Activated CD4-positive, alpha-beta memory T cell treated with anti-CD3 and anti-CD28 coated beads, Interleukin-2, amount 10 ng/mL, durations not matched to agents 7 days and 5 days (primary cell): ENCODE measurements around the gene POLR2L. TPM values are rescaled to one million over a fixed set of nuclear protein-coding genes. Genes with fewer than 3 reads are reported as not detected.
A peak's percentile ranks its signal among the peaks of the same experiment; 100 is the strongest.

Experiments used
- CTCF ChIA-PET: fragments of 350-600 bp; sonication (Branson Sonifier 250); formaldehyde crosslinking; loops from one replicate; lab custom pipeline; 2021; ENCODE audit warnings: antibody characterized with exemption, inconsistent platforms; lab: Charles Lee
- POLR2A ChIA-PET: fragments of 350-600 bp; sonication (Branson Sonifier 250); formaldehyde crosslinking; loops from one replicate; lab custom pipeline; 2021; ENCODE audit warnings: antibody characterized with exemption; lab: Charles Lee
- DNase-seq: peaks from one replicate; pipeline ENCODE4 v3.0.0-alpha.2; 2020
- H3K27ac Mint-ChIP-seq: one replicate; pipeline ENCODE4 v1.8.0; 2021; ENCODE audit warnings: mild to moderate bottlenecking, mixed read lengths
- H3K27me3 Mint-ChIP-seq: one replicate; pipeline ENCODE4 v1.8.0; 2021; ENCODE audit warnings: mixed read lengths
- H3K36me3 Mint-ChIP-seq: one replicate; pipeline ENCODE4 v1.8.0; 2021; ENCODE audit warnings: low read depth, mixed read lengths
- H3K4me1 Mint-ChIP-seq: one replicate; pipeline ENCODE4 v1.8.0; 2021; ENCODE audit warnings: mixed read lengths
- H3K4me3 Mint-ChIP-seq: one replicate; pipeline ENCODE4 v1.8.0; 2021; ENCODE audit warnings: mild to moderate bottlenecking, mixed read lengths
- H3K9me3 Mint-ChIP-seq: one replicate; pipeline ENCODE4 v1.8.0; 2021; ENCODE audit warnings: mixed read lengths
- total RNA-seq, 2 experiments: library from RNA; stranded (reverse); gene quantifications; one replicate each; pipeline ENCODE4 v1.2.3, GENCODE V29; 2021

The POLR2L gene
- total RNA-seq = 10 to 100 TPM; 59.3 to 61.5 TPM

DNA sequence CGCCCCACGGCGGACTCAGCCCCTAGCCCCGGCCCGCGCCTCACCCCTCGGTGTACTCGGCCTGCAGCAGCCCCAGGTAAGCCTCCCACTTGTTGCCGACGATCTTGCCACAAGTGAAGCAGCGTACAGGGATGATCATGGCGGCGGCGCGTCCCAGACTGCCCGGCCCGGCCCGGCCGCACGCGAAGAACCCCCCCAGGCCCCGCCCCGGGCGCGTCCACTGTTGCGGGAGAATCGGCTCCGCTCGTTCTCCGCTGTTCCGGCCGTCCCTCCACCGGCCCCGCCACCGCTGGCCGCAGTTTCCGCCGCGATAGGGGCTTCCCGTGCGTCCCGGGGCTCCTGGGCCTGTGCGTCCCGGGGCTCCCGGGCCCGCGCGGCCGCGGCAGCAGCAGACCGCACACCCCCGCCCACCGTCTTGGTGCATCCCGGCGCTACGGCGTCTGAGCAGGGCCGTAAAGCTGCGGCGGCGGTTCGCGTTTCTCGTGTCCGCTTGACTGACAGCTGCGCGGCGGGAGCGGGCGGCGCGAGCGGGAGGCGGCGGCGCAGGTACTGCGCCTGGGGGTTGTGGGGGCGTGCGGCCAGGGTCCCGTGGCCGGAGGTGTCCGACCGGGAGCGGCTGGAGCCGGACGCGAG is at the start of gene POLR2L, which contains the start of gene TSPAN4:
Gene POLR2L, minus strand, starts transcription at position 160 of the 633 bp plus-strand sequence. Its CDS starts 21 bp downstream, at position 139.
Gene TSPAN4, plus strand, starts transcription at position 483 of the 633 bp plus-strand sequence. CDS start 7,453 bp downstream, outside the sequence.
- Mint-ChIP-seq H3K27ac (peak within 1 kb of the TSS; percentile 76), H3K4me3 (peak within 1 kb of the TSS; percentile 83), H3K9me3 (no peaks in the 10 kb centered on the region), H3K27me3 (no peaks in the 10 kb centered on the region), H3K4me1 (peaks cover 24% of the 10 kb centered on the region), H3K36me3 (peaks cover 16% of the 10 kb centered on the region)
- DNase-seq = peak; percentile 88
- ChIA-PET CTCF (interaction anchor here (1.2 to 1.4 kb wide), 3 partner anchors 12 to 86 kb away, joined by 3 to 4 read pairs (median 3); no protein-coding TSS in a partner anchor), POLR2A (interaction anchor here (0.6 to 5.2 kb wide), 16 partner anchors 9 to 274 kb away, joined by 3 to 45 read pairs (median 4); partner anchors contain the start of genes CD151, CRACR2B, GATD1 and PNPLA2)

DNA sequence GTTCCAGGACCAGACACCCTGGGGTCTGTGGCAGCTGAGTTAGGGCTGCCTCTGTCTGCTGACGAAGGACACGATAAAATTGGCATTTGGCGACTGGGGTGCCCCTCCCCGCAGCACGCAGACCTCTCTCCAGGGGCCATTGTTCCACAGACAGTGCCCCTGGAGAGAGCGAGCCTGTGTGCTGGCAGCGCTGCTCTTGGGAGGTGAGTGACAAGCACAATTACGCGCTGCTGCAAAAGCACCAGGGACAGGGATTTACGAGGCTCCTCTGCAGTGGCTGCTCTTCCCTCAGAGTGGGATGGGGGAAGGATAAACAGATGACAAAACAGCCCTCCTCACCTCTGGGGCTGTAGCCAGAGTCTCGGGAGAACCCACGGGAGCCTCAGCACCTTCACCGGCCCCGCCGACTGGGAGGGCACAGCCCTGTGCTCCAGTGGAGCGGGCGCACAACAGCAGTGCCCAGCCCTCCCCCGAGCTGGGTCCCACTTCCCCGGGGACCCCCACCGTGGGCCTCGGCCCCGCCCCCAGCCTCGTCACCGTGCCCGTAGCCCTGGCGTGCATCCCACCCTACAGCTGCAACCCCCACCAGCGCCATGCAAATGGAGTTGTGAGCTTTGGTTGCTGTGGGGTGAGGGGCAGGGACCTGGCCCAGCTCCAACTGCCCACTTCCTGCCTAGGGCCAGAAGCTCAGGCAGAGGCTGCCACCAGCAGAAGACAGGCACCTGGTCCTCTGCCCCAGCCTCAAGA is 48.6 kb upstream of the POLR2L start:
- Mint-ChIP-seq H3K27ac (no peak overlapping the region), H3K36me3 (no peaks in the 10 kb centered on the region), H3K27me3 (no peaks in the 10 kb centered on the region), H3K9me3 (no peaks in the 10 kb centered on the region), H3K4me1 (no peaks in the 10 kb centered on the region), H3K4me3 (no peak overlapping the region)
- ChIA-PET POLR2A (no interaction called here), CTCF (no interaction called here)
- no peak for DNase-seq

DNA sequence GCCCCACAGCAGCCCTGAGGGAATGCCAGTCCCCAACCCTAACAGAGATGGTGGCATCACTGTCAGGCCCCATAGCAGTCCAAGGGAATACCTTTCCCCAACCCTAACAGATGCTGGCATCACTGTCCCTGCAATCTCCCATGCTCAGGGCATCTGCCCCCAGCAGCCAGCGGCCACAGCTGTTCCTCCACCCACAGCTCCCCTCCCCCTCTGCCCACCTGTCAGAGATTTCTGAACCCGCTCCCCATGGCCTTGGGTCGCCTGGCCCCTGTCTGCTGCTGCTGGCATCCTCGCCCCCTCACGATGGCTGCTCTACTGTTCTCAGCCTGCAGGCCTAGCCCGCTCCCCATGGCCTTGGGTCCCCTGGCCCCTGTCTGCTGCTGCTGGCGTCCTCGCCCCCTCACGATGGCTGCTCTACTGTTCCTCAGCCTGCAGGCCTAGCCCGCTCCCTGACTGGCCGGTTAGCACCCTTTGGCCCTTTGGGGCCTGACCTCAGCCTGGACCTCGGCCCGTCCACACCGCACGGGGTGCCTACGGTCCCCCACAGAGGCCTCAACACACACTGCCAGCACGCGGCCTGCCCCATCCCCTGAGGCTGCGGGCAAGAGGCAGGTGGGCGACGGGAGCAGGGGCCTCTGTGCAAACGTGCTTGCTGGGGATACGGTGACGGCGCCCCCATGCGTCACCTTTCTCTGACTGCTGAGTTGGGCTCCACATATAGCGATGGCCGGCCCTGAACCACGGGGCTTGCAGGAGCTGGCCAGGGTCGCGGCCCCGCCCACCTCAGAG is 47.6 kb upstream of the POLR2L start:
- H3K9me3 Mint-ChIP-seq = no peaks in the 10 kb centered on the region
- no peaks in the 10 kb centered on the region for H3K4me1 Mint-ChIP-seq
- H3K27me3 Mint-ChIP-seq = no peaks in the 10 kb centered on the region
- H3K36me3 Mint-ChIP-seq = no peaks in the 10 kb centered on the region
- no peak overlapping the region for H3K27ac Mint-ChIP-seq
- ChIA-PET POLR2A (no interaction called here), CTCF (no interaction called here)
- no peak for DNase-seq
- no peak overlapping the region for H3K4me3 Mint-ChIP-seq

DNA sequence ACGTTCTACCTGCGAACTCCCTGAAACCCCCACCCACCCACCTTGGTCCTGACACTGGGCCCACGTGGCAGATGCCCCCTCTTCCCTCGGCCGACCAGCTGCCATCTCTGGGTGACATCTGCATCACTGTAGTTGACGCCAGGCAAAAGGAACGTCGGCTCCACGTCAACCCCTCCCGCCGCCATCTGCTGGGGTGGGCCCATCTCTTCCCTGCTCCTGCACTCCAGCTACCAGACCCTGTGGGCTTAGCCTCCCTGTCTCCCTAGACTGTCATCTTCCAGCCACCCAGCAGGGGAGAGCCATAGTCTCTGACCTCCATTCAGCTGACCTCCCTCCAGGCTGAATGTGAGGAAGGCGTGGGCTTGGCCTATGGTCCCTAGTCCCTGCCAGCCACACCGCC is 46.9 kb upstream of the POLR2L start:
- no peak for DNase-seq
- ChIA-PET CTCF (no interaction called here), POLR2A (no interaction called here)
- Mint-ChIP-seq H3K27me3 (no peaks in the 10 kb centered on the region), H3K36me3 (no peaks in the 10 kb centered on the region), H3K27ac (no peak overlapping the region), H3K4me1 (no peaks in the 10 kb centered on the region), H3K4me3 (no peak overlapping the region), H3K9me3 (no peaks in the 10 kb centered on the region)

DNA sequence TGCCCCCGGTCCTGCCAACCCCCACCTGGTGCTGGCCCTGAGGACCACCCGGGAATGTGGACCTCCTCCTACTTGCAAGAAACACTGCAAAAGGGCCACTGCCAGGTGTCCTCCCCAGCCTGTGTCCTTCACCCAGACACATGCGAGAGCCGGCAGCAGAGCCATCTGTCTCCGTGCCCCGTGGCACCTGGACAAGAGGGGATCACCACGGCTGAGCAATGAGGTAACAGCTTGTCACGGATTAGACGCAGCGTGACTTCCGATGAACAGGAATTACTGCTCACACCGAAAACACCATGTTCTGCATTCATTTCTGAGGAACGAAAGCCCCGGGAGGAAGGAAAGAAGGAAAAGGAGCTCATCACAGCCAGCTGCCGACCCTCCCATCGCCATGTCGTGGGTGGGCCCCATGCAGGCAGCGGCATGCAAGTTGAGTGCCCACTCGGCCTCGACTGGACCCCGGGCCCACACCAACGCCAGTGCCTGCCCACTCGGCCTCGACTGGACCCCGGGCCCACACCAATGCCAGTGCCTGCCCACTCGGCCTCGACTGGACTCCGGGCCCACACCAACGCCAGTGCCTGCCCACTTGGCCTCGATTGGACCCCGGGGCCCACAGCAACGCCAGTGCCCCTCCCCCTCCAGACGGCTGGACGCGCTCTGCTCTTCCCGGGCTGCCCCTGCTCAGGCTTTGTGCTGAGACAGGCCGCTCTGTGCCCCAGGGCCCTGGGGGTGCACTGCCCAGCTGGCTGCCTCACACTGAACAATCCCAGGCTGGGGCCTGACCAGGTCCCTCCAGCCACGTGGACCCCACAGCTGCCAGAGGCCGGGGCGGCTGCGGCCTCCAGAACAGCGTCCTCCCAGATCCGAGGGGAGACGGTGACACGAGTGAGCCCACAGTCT is 46.2 kb upstream of the POLR2L start:
- H3K4me1 Mint-ChIP-seq = no peaks in the 10 kb centered on the region
- H3K9me3 Mint-ChIP-seq = no peaks in the 10 kb centered on the region
- ChIA-PET CTCF (no interaction called here), POLR2A (no interaction called here)
- no peaks in the 10 kb centered on the region for H3K36me3 Mint-ChIP-seq
- H3K4me3 Mint-ChIP-seq = no peak overlapping the region
- no peak overlapping the region for H3K27ac Mint-ChIP-seq
- DNase-seq = no peak
- no peaks in the 10 kb centered on the region for H3K27me3 Mint-ChIP-seq

DNA sequence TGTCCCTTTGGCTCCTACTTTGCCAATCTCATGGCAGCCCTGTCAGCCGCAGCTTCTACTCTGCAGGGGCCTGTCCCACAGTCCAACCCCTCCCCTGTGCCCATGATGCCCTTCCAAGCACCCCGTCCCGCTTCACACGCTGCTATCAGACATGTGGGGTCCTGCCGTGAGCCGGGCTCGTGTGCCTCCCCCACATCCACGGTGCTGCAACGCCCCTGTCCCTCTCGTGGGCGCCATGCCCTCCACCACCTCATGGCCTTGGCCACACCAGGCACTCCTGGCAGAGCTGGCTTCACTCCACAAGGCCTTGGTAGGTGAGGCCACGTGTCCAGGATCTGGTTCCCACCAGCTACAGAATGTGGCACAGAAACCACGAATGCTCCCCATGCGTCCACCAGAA is 45.3 kb upstream of the POLR2L start:
- H3K9me3 Mint-ChIP-seq = no peaks in the 10 kb centered on the region
- no peaks in the 10 kb centered on the region for H3K27me3 Mint-ChIP-seq
- no peak overlapping the region for H3K27ac Mint-ChIP-seq
- no peaks in the 10 kb centered on the region for H3K4me1 Mint-ChIP-seq
- DNase-seq = no peak
- H3K4me3 Mint-ChIP-seq = no peak overlapping the region
- ChIA-PET CTCF (no interaction called here), POLR2A (no interaction called here)
- no peaks in the 10 kb centered on the region for H3K36me3 Mint-ChIP-seq

DNA sequence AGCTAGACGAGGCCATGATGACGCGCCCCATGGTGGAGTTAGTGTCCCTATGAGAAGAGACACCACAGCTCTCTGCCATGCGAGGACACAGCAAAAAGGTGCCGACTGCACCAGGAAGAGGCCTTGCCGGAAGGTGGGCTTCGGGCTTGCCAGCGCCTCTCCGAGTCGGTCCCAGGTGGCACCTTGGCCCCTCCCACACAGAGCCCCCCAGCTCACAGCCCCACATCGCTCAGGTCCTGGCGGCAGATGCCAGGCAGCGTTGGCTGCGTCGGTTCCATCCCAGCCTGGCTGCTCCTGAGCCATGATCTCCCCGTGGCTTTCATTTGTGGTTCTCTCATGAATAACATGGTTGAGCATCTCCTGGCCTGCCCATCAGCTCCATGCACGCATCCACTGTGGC is 44.2 kb upstream of the POLR2L start:
- no peak overlapping the region for H3K27ac Mint-ChIP-seq
- no peaks in the 10 kb centered on the region for H3K36me3 Mint-ChIP-seq
- no peaks in the 10 kb centered on the region for H3K9me3 Mint-ChIP-seq
- ChIA-PET POLR2A (interaction anchor here (1.5 kb wide), 1 partner anchor 9 kb away, joined by 4 read pairs; no protein-coding TSS in a partner anchor), CTCF (no interaction called here)
- H3K4me3 Mint-ChIP-seq = no peak overlapping the region
- no peak for DNase-seq
- no peaks in the 10 kb centered on the region for H3K4me1 Mint-ChIP-seq
- H3K27me3 Mint-ChIP-seq = no peaks in the 10 kb centered on the region

DNA sequence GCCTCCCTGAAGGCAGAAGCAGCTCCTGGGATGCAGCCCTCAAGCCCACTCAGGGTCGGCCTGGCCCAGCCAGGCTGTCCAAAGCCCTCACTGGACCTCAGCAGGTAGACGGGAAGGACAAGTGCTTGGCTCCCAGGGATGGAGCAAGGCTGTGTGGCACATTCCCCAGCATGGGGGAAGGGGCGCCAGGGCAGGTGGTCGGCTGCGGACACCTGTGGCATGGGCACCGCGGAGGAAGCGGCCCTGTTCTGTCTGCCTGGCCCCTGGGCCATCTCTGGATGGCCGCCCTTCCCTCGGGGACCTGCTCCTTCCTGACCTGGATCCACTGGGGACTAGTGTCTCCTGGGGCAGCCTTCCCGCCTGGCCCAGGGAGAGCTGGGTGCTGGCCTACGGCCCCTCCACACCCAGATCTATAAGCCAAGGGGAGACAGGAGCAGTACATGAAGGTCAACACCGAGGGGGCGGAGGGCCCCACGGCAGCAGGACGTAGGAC is 42.3 kb upstream of the POLR2L start:
- Mint-ChIP-seq H3K27ac (no peak overlapping the region), H3K27me3 (no peaks in the 10 kb centered on the region), H3K4me1 (no peaks in the 10 kb centered on the region), H3K4me3 (no peak overlapping the region), H3K36me3 (no peaks in the 10 kb centered on the region), H3K9me3 (no peaks in the 10 kb centered on the region)
- POLR2A ChIA-PET = no interaction called here
- CTCF ChIA-PET = no interaction called here
- DNase-seq = no peak

DNA sequence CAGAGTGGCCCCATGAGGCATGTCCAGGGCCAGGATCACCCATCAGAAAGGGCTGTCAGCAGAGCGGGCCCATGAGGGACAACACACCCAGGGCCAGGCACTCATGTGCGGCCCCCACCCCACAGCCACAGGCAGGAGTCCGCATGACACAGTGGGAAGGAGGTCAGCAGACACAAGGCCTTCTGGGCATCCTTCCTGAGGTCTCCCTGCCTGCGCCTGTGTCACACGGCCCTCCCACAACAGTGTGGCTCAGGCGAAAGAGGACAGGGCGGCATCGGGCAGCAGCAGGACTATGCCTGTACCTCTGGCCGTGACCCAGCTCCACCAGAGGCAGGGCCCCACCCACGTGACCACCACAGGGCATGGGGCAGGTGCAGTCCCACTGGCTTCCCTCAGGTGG is 41.2 kb upstream of the POLR2L start:
- Mint-ChIP-seq H3K27ac (no peak overlapping the region), H3K36me3 (no peaks in the 10 kb centered on the region), H3K27me3 (no peaks in the 10 kb centered on the region), H3K9me3 (no peaks in the 10 kb centered on the region), H3K4me1 (no peaks in the 10 kb centered on the region), H3K4me3 (no peak overlapping the region)
- ChIA-PET CTCF (no interaction called here), POLR2A (no interaction called here)
- no peak for DNase-seq

DNA sequence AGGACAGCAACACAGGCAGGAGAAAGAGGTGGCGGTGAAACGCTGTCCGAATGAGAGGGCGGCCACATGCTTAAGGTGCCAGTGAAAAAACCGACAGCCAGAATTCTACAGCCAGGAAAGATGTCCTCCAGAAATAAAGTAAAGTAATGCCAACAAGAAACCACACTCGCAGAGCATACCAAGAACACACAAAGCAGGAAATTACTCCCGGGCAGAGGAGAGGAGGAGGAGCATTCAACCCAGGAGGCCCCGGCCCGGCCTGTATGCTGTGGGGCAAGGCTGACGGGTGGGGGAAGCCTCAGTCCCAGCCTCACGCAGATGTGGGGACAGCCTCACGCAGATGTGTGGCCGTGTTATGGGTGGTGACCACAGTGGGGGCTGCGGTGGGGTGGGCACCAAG is 40.3 kb upstream of the POLR2L start:
- Mint-ChIP-seq H3K9me3 (no peaks in the 10 kb centered on the region), H3K36me3 (no peaks in the 10 kb centered on the region), H3K27me3 (no peaks in the 10 kb centered on the region), H3K27ac (no peak overlapping the region), H3K4me3 (no peak overlapping the region), H3K4me1 (no peaks in the 10 kb centered on the region)
- ChIA-PET CTCF (no interaction called here), POLR2A (no interaction called here)
- DNase-seq = no peak

DNA sequence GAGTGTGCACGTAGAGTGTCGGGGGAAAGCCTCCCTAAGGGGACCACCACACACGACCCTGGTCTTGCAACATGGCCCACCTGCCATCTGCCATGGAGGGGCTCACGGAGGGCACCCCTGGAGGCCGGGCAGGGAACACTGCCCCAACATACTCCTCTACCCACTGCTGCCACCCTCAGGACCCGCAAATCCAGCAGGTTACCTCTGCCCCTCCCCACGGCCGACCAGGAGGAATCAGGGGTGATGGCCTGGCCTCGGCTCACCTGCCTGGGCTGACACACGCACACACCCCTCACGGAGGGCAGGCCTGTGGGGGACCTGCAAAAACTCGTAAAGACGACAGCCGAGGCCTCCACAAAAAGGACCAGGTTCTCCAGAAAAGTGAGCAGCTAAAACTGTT is 38.1 kb upstream of the POLR2L start:
- Mint-ChIP-seq H3K4me1 (no peaks in the 10 kb centered on the region), H3K9me3 (no peaks in the 10 kb centered on the region), H3K36me3 (no peaks in the 10 kb centered on the region), H3K27me3 (no peaks in the 10 kb centered on the region), H3K27ac (no peak overlapping the region), H3K4me3 (no peak overlapping the region)
- POLR2A ChIA-PET = no interaction called here
- no peak for DNase-seq
- CTCF ChIA-PET = no interaction called here

DNA sequence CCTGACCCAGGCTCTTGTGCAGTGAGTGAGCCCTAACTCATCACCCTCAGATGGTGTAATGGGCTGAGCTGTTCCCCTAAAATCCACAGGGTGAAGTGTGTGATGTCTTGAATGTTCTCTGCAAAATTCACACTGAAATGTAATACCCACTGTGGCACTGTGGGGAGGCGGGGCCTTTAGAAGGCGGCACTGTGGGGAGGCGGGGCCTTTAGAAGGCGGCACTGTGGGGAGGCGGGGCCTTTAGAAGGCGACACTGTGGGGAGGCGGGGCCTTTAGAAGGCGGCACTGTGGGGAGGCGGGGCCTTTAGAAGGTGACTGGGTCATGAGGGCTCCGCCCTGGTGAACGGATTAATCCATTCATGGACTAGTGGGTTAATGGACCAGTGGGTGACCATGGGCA is 35.2 kb upstream of the POLR2L start:
- no peaks in the 10 kb centered on the region for H3K9me3 Mint-ChIP-seq
- POLR2A ChIA-PET = no interaction called here

More for the DNA sequence above, 35.2 kb upstream of the POLR2L start:
- DNase-seq = peak; percentile 34
- no peaks in the 10 kb centered on the region for H3K27me3 Mint-ChIP-seq
- no peak overlapping the region for H3K27ac Mint-ChIP-seq
- H3K4me3 Mint-ChIP-seq = no peak overlapping the region
- H3K4me1 Mint-ChIP-seq = no peaks in the 10 kb centered on the region
- CTCF ChIA-PET = no interaction called here
- no peaks in the 10 kb centered on the region for H3K36me3 Mint-ChIP-seq
